HCT116 (cell line): ENCODE results near the gene TMTC2. TPM values are rescaled to one million over a fixed set of nuclear protein-coding genes. Genes with fewer than 3 reads are reported as not detected.

ENCODE experiments used
- ATAC-seq: fragments of 200-7000 bp; cut with Tn5 transposase; 2 replicates; pipeline ENCODE4 v1.9.1; 2020; ENCODE audit warnings: mild to moderate bottlenecking, moderate library complexity
- BruUV-seq: library from RNA; stranded (reverse); fragments of 400-500 nt; replicated peaks from 2 replicates; lab custom pipeline; 2021; lab: Mats Ljungman, UMichigan
- CTCF ChIA-PET: fragments of 300-600 bp; sonication (Branson Sonifier 250); formaldehyde crosslinking; loops from one replicate; lab custom pipeline; 2021; ENCODE audit warnings: antibody characterized with exemption; lab: Charles Lee
- POLR2A ChIA-PET: fragments of 300-600, 350-600 bp; sonication (Branson Sonifier 250); formaldehyde crosslinking; loops from one replicate; lab custom pipeline; 2021; ENCODE audit warnings: antibody characterized with exemption; lab: Charles Lee
- RAD21 ChIA-PET, 2 experiments: fragments of 300-600 bp; sonication (Branson Sonifier 250); formaldehyde crosslinking; loops; one replicate each; lab custom pipeline; 2023; ENCODE audit warnings: low total read pairs in 2 of 2; ENCODE audit not compliant: uncharacterized antibody in 2 of 2, unreplicated experiment in 2 of 2, low non-redundant PET in 1 of 2; lab: Charles Lee
- DNase-seq: peaks from one replicate; pipeline ENCODE4 v3.0.0-alpha.2; 2010; ENCODE audit warnings: low read depth, low spot score
- H2AFZ ChIP-seq: fragments of 200-600 bp; shearing (Covaris generic), sonication (generic); 2 replicates; pipeline ENCODE4 v1.6.1; 2017; ENCODE audit warnings: low read depth, mixed run types, mixed read lengths, antibody characterized with exemption, low read length; ENCODE audit not compliant: poor library complexity, severe bottlenecking
- H3K27ac ChIP-seq: 2 replicates; pipeline ENCODE4 v1.5.1; 2012; ENCODE audit warnings: low read depth, low read length
- H3K27me3 ChIP-seq: fragments of 200-600 bp; sonication (generic); 2 replicates; pipeline ENCODE4 v1.6.1; 2016; ENCODE audit warnings: mixed run types, low read length, mixed read lengths; ENCODE audit not compliant: insufficient read depth
- H3K36me3 ChIP-seq, 2 experiments: fragments of 200-500 bp in 1 of 2; fragments of 200-600 bp in 1 of 2; sonication (Bioruptor generic) in 1 of 2; sonication (generic) in 1 of 2; 2 replicates each; pipeline versions ENCODE4 v1.5.1 to v1.6.1; 2014 to 2016; ENCODE audit warnings: low read length in 2 of 2, inconsistent platforms in 1 of 2, mixed read lengths in 1 of 2, mixed run types in 1 of 2; ENCODE audit not compliant: insufficient read depth in 2 of 2, control insufficient read depth in 1 of 2
- H3K4me1 ChIP-seq, 2 experiments: fragments of 200-600 bp in 1 of 2; sonication (generic) in 1 of 2; 2 replicates each; pipeline versions ENCODE4 v1.5.1 to v1.6.1; 2012 to 2017; ENCODE audit warnings: low read length in 2 of 2, inconsistent platforms in 1 of 2, mild to moderate bottlenecking in 1 of 2, mixed read lengths in 1 of 2, mixed run types in 1 of 2, moderate library complexity in 1 of 2; ENCODE audit not compliant: insufficient read depth in 2 of 2, control insufficient read depth in 1 of 2
- H3K4me2 ChIP-seq: fragments of 200-600 bp; sonication (generic); 2 replicates; pipeline ENCODE4 v1.6.1; 2017; ENCODE audit warnings: mixed run types, low read length, mixed read lengths
- H3K4me3 ChIP-seq, 2 experiments: fragments of 200-600 bp in 1 of 2; sonication (generic) in 1 of 2; replicated peaks in 1 of 2; 2 replicates each; pipeline ENCODE4 v1.5.1; 2011 to 2016; ENCODE audit warnings: low read length in 2 of 2, control low read depth in 1 of 2, low read depth in 1 of 2, mild to moderate bottlenecking in 1 of 2, mixed read lengths in 1 of 2, mixed run types in 1 of 2
- H3K79me2 ChIP-seq: fragments of 200-600 bp; sonication (generic); 2 replicates; pipeline ENCODE4 v1.6.1; 2017; ENCODE audit warnings: mild to moderate bottlenecking, mixed run types, low read length, moderate library complexity, mixed read lengths; ENCODE audit not compliant: insufficient read depth
- H3K9ac ChIP-seq: fragments of 200-600 bp; sonication (generic); 2 replicates; pipeline ENCODE4 v1.6.1; 2016; ENCODE audit warnings: low read length, mixed read lengths
- H3K9me2 ChIP-seq: fragments of 200-600 bp; sonication (generic), shearing (Covaris generic); 2 replicates; pipeline ENCODE4 v1.6.1; 2017; ENCODE audit warnings: mixed run types, mild to moderate bottlenecking, moderate library complexity; ENCODE audit not compliant: insufficient read depth
- H3K9me3 ChIP-seq, 2 experiments: fragments of 200-500 bp in 1 of 2; fragments of 200-600 bp in 1 of 2; sonication (Bioruptor generic) in 1 of 2; sonication (generic) in 1 of 2; 2 replicates each; pipeline ENCODE4 v1.6.1; 2014 to 2017; ENCODE audit warnings: low read length in 2 of 2, mixed read lengths in 2 of 2, inconsistent platforms in 1 of 2, low read depth in 1 of 2, mild to moderate bottlenecking in 1 of 2, mixed run types in 1 of 2, moderate library complexity in 1 of 2; ENCODE audit not compliant: control insufficient read depth in 1 of 2, insufficient read depth in 1 of 2
- H4K20me1 ChIP-seq: fragments of 200-600 bp; sonication (generic), shearing (Covaris generic); 2 replicates; pipeline ENCODE4 v1.6.1; 2017; ENCODE audit warnings: mixed run types, mild to moderate bottlenecking, moderate library complexity; ENCODE audit not compliant: insufficient read depth
- CEBPB ChIP-seq: IDR thresholded peaks from 2 replicates; pipeline ENCODE4 v1.6.1; 2012; ENCODE audit warnings: low read depth
- EGR1 ChIP-seq: IDR thresholded peaks from 2 replicates; pipeline ENCODE4 v1.6.1; 2012; ENCODE audit warnings: low read depth
- ELF1 ChIP-seq: IDR thresholded peaks from 2 replicates; pipeline ENCODE4 v1.6.1; 2012; ENCODE audit warnings: low read depth, borderline replicate concordance
- EZH2 ChIP-seq: fragments of 200-600 bp; sonication (generic); IDR thresholded peaks from 2 replicates; pipeline ENCODE4 v1.6.1; 2017; ENCODE audit warnings: antibody characterized with exemption, mixed run types
- EZH2phosphoT487 ChIP-seq: fragments of 200-600 bp; IDR thresholded peaks from 2 replicates; pipeline ENCODE4 v1.6.1; 2018; ENCODE audit warnings: antibody characterized with exemption, borderline replicate concordance
- FOSL1 ChIP-seq: IDR thresholded peaks from 2 replicates; pipeline ENCODE4 v1.6.1; 2012; ENCODE audit warnings: low read depth
- POLR2A ChIP-seq: IDR thresholded peaks from 2 replicates; pipeline ENCODE4 v1.7.0; 2011; ENCODE audit warnings: borderline replicate concordance; ENCODE audit not compliant: insufficient read depth, insufficient read length; ENCODE audit errors: extremely low read depth
- SP1 ChIP-seq: IDR thresholded peaks from 2 replicates; pipeline ENCODE4 v1.6.1; 2012; ENCODE audit warnings: low read depth
- ZFX ChIP-seq: fragments of 450-650 bp; IDR thresholded peaks from 2 replicates; pipeline ENCODE4 v1.6.1; 2017
- intact Hi-C: fragments of 100-400 bp; cut with micrococcal nuclease; formaldehyde crosslinking; loops from 2 replicates; pipeline ENCODE4 v1.10.0; 2022
- total RNA-seq: library from RNA; stranded (reverse); gene quantifications from one replicate; pipeline ENCODE4 v1.2.1, GENCODE V29; 2021; ENCODE audit not compliant: unreplicated experiment
- TF ChIP-seq, protein P1 (sequence below): IDR thresholded peaks from 2 replicates; pipeline ENCODE4 v1.6.1; 2012
- TF ChIP-seq, protein P2 (sequence below): IDR thresholded peaks from 2 replicates; pipeline ENCODE4 v1.6.1; 2012
- TF ChIP-seq, protein P3 (sequence below), 3 experiments: fragments of 200-600 bp in 1 of 3; sonication (generic) in 1 of 3; IDR thresholded peaks in 2 of 3; conservative IDR thresholded peaks in 1 of 3; 2 replicates each; pipeline ENCODE4 v1.5.1; 2012 to 2017; ENCODE audit warnings: low read depth in 2 of 3, low read length in 2 of 3, antibody characterized with exemption in 1 of 3, borderline replicate concordance in 1 of 3, control low read depth in 1 of 3, mild to moderate bottlenecking in 1 of 3, mixed read lengths in 1 of 3, mixed run types in 1 of 3, moderate library complexity in 1 of 3; ENCODE audit not compliant: insufficient read depth in 1 of 3

The TMTC2 gene
- total RNA-seq, 1 experiment from 2014 or later = 11.5 TPM

DNA sequence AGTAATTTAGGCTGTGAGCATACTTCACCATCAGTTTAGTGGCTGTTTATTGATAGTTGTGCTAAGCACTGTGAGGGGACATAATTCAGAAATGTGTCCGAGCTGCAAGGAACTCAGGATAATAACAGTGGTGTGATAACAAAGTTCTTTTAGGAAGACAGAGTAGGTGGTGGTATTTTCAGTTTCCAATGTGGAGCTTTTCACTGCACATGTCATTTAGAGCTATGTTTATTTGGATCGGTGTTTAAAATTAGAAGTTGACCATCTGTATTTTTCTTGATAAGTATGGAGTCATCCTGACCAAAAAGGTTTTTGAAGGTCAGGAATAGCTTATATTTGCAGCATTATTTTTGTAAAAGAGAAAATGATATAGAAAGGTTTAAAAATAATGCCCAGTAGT, 443.5 kb downstream of the TMTC2 start:
- no peak overlapping the region for H3K27ac ChIP-seq
- no peaks in the 10 kb centered on the region for H3K27me3 ChIP-seq
- intact Hi-C loops = no loop called here
- H2AFZ ChIP-seq = no peak overlapping the region
- no peaks in the 10 kb centered on the region for H4K20me1 ChIP-seq
- no peaks in the 10 kb centered on the region for H3K9me3 ChIP-seq
- H3K79me2 ChIP-seq = no peaks in the 10 kb centered on the region
- no peak overlapping the region for H3K4me2 ChIP-seq
- H3K9me2 ChIP-seq = no peaks in the 10 kb centered on the region
- H3K4me1 ChIP-seq = no peaks in the 10 kb centered on the region
- H3K4me3 ChIP-seq = no peak overlapping the region
- H3K9ac ChIP-seq = no peak overlapping the region
- CTCF ChIA-PET = no interaction called here
- DNase-seq = no peak
- BruUV-seq = no TSS peak
- H3K36me3 ChIP-seq = no peaks in the 10 kb centered on the region
- ATAC-seq = no peak
- TF ChIP-seq CEBPB = no peak
- no peak for TF ChIP-seq EGR1
- TF ChIP-seq SP1 = no peak
- TF ChIP-seq ZFX = no peak
- no peak for TF ChIP-seq FOSL1
- TF ChIP-seq, protein P1, sequence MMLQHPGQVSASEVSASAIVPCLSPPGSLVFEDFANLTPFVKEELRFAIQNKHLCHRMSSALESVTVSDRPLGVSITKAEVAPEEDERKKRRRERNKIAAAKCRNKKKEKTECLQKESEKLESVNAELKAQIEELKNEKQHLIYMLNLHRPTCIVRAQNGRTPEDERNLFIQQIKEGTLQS = no peak
- TF ChIP-seq POLR2A = no peak
- TF ChIP-seq, protein P2, sequence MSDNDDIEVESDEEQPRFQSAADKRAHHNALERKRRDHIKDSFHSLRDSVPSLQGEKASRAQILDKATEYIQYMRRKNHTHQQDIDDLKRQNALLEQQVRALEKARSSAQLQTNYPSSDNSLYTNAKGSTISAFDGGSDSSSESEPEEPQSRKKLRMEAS = no peak
- TF ChIP-seq EZH2 = no peak
- no peak for TF ChIP-seq EZH2phosphoT487
- TF ChIP-seq ELF1 = no peak
- TF ChIP-seq, protein P3, sequence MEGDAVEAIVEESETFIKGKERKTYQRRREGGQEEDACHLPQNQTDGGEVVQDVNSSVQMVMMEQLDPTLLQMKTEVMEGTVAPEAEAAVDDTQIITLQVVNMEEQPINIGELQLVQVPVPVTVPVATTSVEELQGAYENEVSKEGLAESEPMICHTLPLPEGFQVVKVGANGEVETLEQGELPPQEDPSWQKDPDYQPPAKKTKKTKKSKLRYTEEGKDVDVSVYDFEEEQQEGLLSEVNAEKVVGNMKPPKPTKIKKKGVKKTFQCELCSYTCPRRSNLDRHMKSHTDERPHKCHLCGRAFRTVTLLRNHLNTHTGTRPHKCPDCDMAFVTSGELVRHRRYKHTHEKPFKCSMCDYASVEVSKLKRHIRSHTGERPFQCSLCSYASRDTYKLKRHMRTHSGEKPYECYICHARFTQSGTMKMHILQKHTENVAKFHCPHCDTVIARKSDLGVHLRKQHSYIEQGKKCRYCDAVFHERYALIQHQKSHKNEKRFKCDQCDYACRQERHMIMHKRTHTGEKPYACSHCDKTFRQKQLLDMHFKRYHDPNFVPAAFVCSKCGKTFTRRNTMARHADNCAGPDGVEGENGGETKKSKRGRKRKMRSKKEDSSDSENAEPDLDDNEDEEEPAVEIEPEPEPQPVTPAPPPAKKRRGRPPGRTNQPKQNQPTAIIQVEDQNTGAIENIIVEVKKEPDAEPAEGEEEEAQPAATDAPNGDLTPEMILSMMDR (IDR thresholded peaks at IDR 0.05 in 2 of 3, conservative IDR thresholded peaks at IDR 0.05 in 1 of 3; ENCODE audit: borderline replicate concordance in 1 of 3, insufficient read depth in 1 of 3, low read depth in 2 of 3, low read length in 2 of 3) = no peak
- RAD21 ChIA-PET = no interaction called here
- POLR2A ChIA-PET = no interaction called here
